ENCODE data around the gene DUS2. TPM values are rescaled to one million over a fixed set of nuclear protein-coding genes. Genes with fewer than 3 reads are reported as not detected.

DUS2 gene
- total RNA-seq, result 23.4 and 27.5 TPM in 2 replicates

GRCh38 chr16:68022728-68023537 lies at the start of gene DUS2, which contains the start of gene DDX28:
Gene DUS2, plus strand, starts transcription at chr16:68023284. Its CDS starts 14,740 bp downstream, at chr16:68038024.
Gene DDX28, minus strand, starts transcription at chr16:68023232. Its CDS starts 30 bp downstream, at chr16:68023202.

GRCh38 chr16:67979955-67980678 lies 43.0 kb upstream of the DUS2 start, which contains the start of gene DPEP3:
Gene DPEP3, minus strand, starts transcription at chr16:67980499. Its CDS starts 119 bp downstream, at chr16:67980380.

DNA sequence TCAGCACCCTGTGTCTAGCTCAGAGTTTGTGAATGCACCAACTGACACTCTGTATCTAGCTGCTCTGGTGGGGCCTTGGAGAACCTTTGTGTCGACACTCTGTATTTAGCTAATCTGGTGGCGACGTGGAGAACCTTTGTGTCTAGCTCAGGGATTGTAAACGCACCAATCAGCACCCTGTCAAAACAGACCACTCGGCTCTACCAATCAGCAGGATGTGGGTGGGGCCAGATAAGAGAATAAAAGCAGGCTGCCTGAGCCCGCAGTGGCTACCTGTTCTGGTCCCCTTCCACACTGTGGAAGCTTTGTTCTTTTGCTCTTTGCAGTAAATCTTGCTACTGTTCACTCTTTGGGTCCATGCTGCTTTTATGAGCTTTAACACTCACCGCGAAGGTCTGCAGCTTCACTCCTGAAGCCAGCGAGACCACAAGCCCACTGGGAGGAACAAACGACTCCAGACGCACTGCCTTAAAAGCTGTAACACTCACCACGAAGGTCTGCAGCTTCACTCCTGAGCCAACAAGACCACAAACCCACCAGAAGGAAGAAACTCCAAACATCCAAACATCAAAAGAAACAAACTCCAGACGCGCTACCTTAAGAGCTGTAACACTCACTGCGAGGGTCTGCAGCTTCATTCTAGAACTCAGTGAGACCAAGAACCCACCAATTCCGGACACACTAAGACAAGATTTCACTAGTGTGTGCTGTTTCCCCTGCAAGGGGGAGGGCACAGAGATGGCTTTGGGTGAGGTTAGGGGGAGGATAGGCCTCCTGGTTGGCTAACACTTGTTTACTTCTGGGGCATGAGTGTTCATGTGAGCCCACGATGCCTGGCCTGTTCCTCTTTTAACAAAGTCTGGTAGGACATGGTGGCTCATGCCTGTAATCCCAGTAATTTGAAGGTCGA lies 24.1 kb upstream of the DUS2 start, which contains the start of gene DPEP2:
TSS of gene DPEP2 (minus strand) at position 706 of the 910 bp plus-strand sequence. CDS start 6,272 bp downstream, outside the sequence.

GRCh38 chr16:68015681-68016080 lies 7.4 kb upstream of the DUS2 start, which contains the start of gene DPEP2NB:
Gene DPEP2NB, minus strand, starts transcription at chr16:68015911. Its CDS starts 141 bp downstream, at chr16:68015770.

GRCh38 chr16:68085259-68086071 lies 62.4 kb downstream of the DUS2 start, which contains the start of gene NFATC3:
Gene NFATC3, plus strand, starts transcription at chr16:68085370. Its CDS starts 312 bp downstream, at chr16:68085682.

Other genes starting within 250 kb of the DUS2 start
- gene RANBP10, start 216.7 kb upstream of the DUS2 start, total RNA-seq, result 3.6 TPM in 2 replicates
- 0.32 TPM in 1 of 2 replicates, not detected in the other for gene TSNAXIP1, start 216.4 kb upstream of the DUS2 start, total RNA-seq
- gene THAP11, start 181.0 kb upstream of the DUS2 start, total RNA-seq, result 38.7 and 72.5 TPM in 2 replicates
- 67.0 and 256 TPM in 2 replicates for gene NUTF2, start 176.4 kb upstream of the DUS2 start, total RNA-seq
- 28.6 and 29.6 TPM in 2 replicates for gene CENPT, start 175.6 kb upstream of the DUS2 start, total RNA-seq
- 39.8 and 50.3 TPM in 2 replicates for gene EDC4, start 150.2 kb upstream of the DUS2 start, total RNA-seq
- not detected in 2 replicates for gene NRN1L, start 138.4 kb upstream of the DUS2 start, total RNA-seq
- 10.7 and 19.1 TPM in 2 replicates for gene PSKH1, start 130.0 kb upstream of the DUS2 start, total RNA-seq
- gene CTRL, start 91.4 kb upstream of the DUS2 start, total RNA-seq, result 0.32 and 0.61 TPM in 2 replicates
- 60.4 and 85.9 TPM in 2 replicates for gene PSMB10, start 86.4 kb upstream of the DUS2 start, total RNA-seq
- gene LCAT, start 79.2 kb upstream of the DUS2 start, total RNA-seq, result 1.3 and 2.6 TPM in 2 replicates
- 36.4 and 40.0 TPM in 2 replicates for gene SLC12A4, start 54.6 kb upstream of the DUS2 start, total RNA-seq
- not detected in 2 replicates for gene DPEP3, start 42.8 kb upstream of the DUS2 start, total RNA-seq
- 1.1 TPM in 1 of 2 replicates, not detected in the other for gene DPEP2, start 23.8 kb upstream of the DUS2 start, total RNA-seq
- gene DPEP2NB, start 7.4 kb upstream of the DUS2 start, total RNA-seq, result not detected in 2 replicates
- gene DDX28, start 52 bp upstream of the DUS2 start, total RNA-seq, result 14.4 and 20.5 TPM in 2 replicates
- gene NFATC3, start 62.1 kb downstream of the DUS2 start, total RNA-seq, result 7.8 and 10.3 TPM in 2 replicates
- gene ESRP2, start 212.8 kb downstream of the DUS2 start, total RNA-seq, result 0.15 and 0.97 TPM in 2 replicates
- gene PLA2G15, start 222.1 kb downstream of the DUS2 start, total RNA-seq, result 16.6 and 18.5 TPM in 2 replicates
- gene SLC7A6, start 241.2 kb downstream of the DUS2 start, total RNA-seq, result 24.4 and 27.2 TPM in 2 replicates